GM19328 (cell line): ENCODE data around the gene ACVRL1.

ENCODE experiments used
- ATAC-seq: cut with Tn5 transposase; IDR thresholded peaks from one replicate; pipeline ENCODE4 v1.9.1; 2021; ENCODE audit warnings: mild to moderate bottlenecking, moderate library complexity; ENCODE audit not compliant: unreplicated experiment

Gene ACVRL1

GRCh38 chr12:51914034-51914923 lies 7.0 kb downstream of the ACVRL1 start:
- no peak for ATAC-seq

- no peak for ATAC-seq
These were observed 7.8 kb downstream of the ACVRL1 start for GRCh38 chr12:51915003-51915625.

- no peak for ATAC-seq
These were observed 8.6 kb downstream of the ACVRL1 start for GRCh38 chr12:51915951-51916350.

- ATAC-seq, result no peak
These were observed 9.8 kb downstream of the ACVRL1 start for GRCh38 chr12:51917041-51917590.

GRCh38 chr12:51917746-51918453 lies 10.6 kb downstream of the ACVRL1 start:
- ATAC-seq, result no peak

GRCh38 chr12:51920046-51920445 lies 12.7 kb downstream of the ACVRL1 start:
- ATAC-seq, result no peak

GRCh38 chr12:51921017-51921725 lies 13.9 kb downstream of the ACVRL1 start:
- ATAC-seq, result no peak

- ATAC-seq, result no peak
These were observed 14.8 kb downstream of the ACVRL1 start for GRCh38 chr12:51922146-51922545.

- no peak for ATAC-seq
These were observed 15.6 kb downstream of the ACVRL1 start for GRCh38 chr12:51922762-51923505.

- no peak for ATAC-seq
These were observed 16.4 kb downstream of the ACVRL1 start for GRCh38 chr12:51923506-51924365.

- ATAC-seq, result peak; percentile 55
These were observed 17.4 kb downstream of the ACVRL1 start for GRCh38 chr12:51924551-51925319.

GRCh38 chr12:51925346-51926063 lies 18.2 kb downstream of the ACVRL1 start:
- ATAC-seq, result no peak

- no peak for ATAC-seq
These were observed 18.8 kb downstream of the ACVRL1 start for GRCh38 chr12:51926064-51926632.

- no peak for ATAC-seq
These were observed 19.4 kb downstream of the ACVRL1 start for GRCh38 chr12:51926718-51927117.

- no peak for ATAC-seq
These were observed 25.1 kb downstream of the ACVRL1 start for GRCh38 chr12:51932218-51933076.

- no peak for ATAC-seq
These were observed 26.8 kb downstream of the ACVRL1 start for GRCh38 chr12:51934080-51934479.
